HG03159 (cell line): Measurements from ENCODE around the gene TIMM13.
"Not testable (repeated sequence)": the region's sequence is repeated elsewhere in the genome, so short reads cannot be mapped to it uniquely, and the experiment has no call there.

Experiments
- ATAC-seq: cut with Tn5 transposase; IDR thresholded peaks from one replicate; pipeline ENCODE4 v1.9.1; 2021; ENCODE audit warnings: mild to moderate bottlenecking, moderate library complexity; ENCODE audit not compliant: unreplicated experiment

Gene TIMM13

GRCh38 chr19:2416321-2417097 lies 10.9 kb downstream of the TIMM13 start:
- ATAC-seq, result no peak

GRCh38 chr19:2415973-2416319 lies 11.4 kb downstream of the TIMM13 start:
- ATAC-seq, result no peak

GRCh38 chr19:2415281-2415972 lies 12.0 kb downstream of the TIMM13 start:
- ATAC-seq, result no peak

GRCh38 chr19:2413629-2414028 lies 13.8 kb downstream of the TIMM13 start:
- no peak for ATAC-seq

GRCh38 chr19:2413159-2413558 lies 14.2 kb downstream of the TIMM13 start:
- no peak for ATAC-seq

- no peak for ATAC-seq
Observed at GRCh38 chr19:2412449-2412848, 14.9 kb downstream of the TIMM13 start.

- no peak for ATAC-seq
Observed at GRCh38 chr19:2411709-2412108, 15.7 kb downstream of the TIMM13 start.

- ATAC-seq, result no peak
Observed at GRCh38 chr19:2410023-2410422, 17.4 kb downstream of the TIMM13 start.

GRCh38 chr19:2409352-2409912 lies 18.0 kb downstream of the TIMM13 start:
- no peak for ATAC-seq

GRCh38 chr19:2408247-2408646 lies 19.1 kb downstream of the TIMM13 start:
- ATAC-seq, result no peak

- no peak for ATAC-seq
Observed at GRCh38 chr19:2399582-2399981, 27.8 kb downstream of the TIMM13 start.

- no peak for ATAC-seq
Observed at GRCh38 chr19:2398735-2399305, 28.6 kb downstream of the TIMM13 start.

- ATAC-seq, result not testable (repeated sequence)
Observed at GRCh38 chr19:2397173-2397572, 30.2 kb downstream of the TIMM13 start.

GRCh38 chr19:2395293-2395829 lies 32.0 kb downstream of the TIMM13 start:
- not testable (repeated sequence) for ATAC-seq

GRCh38 chr19:2394442-2395292 lies 32.7 kb downstream of the TIMM13 start:
- ATAC-seq, result no peak

GRCh38 chr19:2394054-2394441 lies 33.3 kb downstream of the TIMM13 start:
- no peak for ATAC-seq

GRCh38 chr19:2392899-2393298 lies 34.5 kb downstream of the TIMM13 start:
- ATAC-seq, result not testable (repeated sequence)

GRCh38 chr19:2392366-2392765 lies 35.0 kb downstream of the TIMM13 start:
- no peak for ATAC-seq

GRCh38 chr19:2391118-2391725 lies 36.2 kb downstream of the TIMM13 start:
- no peak for ATAC-seq

- no peak for ATAC-seq
Observed at GRCh38 chr19:2389594-2389993, 37.8 kb downstream of the TIMM13 start.
